Measurements from ENCODE around the gene NUP62.

GRCh38 chr19:49923055-49924003 is 6.0 kb downstream of the NUP62 start:
- TF ChIP-seq POLR2A (IDR thresholded peaks at IDR 0.05; ENCODE audit: low read depth, low read length) (no peak; the same call in 1 of the 2 replicates), POLR2AphosphoS5 (IDR thresholded peaks at IDR 0.05; ENCODE audit: low read depth, low read length) (no peak), TAF1 (IDR thresholded peaks at IDR 0.05; ENCODE audit: borderline replicate concordance, low read depth, low read length) (no peak)
